ENCODE results near the gene ABCA7. TPM values are rescaled to one million over a fixed set of nuclear protein-coding genes. Genes with fewer than 3 reads are reported as not detected.

The ABCA7 gene
- total RNA-seq, 4 donors from 2014 or later, result 12.6 to 24.4 (median 18.7) TPM

DNA sequence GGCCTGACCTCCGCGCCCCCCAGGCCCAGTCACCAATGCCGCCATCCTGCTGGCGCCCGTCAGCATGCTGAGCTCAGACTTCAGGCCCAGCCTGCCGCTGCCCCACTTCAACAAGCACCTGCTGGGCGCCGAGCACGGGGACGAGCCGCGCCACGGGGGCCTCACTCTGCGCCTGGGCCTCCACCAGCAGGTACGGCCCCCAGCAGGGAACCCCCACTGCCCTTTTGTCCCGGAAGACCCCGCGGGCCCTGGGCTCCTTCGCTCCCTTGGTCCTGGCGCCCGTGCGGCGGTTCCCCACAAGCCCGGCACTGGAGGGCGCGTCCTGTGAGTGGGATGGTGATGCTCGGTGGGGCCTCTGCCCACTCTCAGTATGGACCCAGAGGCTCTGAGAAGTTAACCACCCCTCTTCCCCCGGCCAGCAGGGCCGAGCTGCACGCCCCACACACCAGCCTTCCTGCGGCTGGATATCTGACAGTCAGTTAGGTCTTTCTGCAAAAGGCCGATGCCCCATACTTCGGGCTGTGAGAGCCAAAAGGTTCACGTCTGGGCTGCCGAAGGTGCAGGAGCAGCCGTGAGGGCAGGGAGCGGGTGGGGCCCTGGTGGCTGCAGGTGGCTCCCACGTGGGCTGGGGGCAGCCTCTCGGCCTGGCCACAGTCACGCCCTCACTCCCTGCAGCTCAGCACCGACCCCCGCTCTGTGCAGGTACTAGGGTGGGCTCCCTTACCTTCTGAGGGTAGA lies 47.8 kb upstream of the ABCA7 start:
- H3K27me3 ChIP-seq, result peaks cover 0 to 35% (median 5%) of the 10 kb centered on the region in 4 donors
- H3K27ac ChIP-seq, result no peak overlapping the region
- intact Hi-C loops (cut with DNase I), result no loop called here
- peaks cover 6 to 70% (median 7%) of the 10 kb centered on the region in 3 donors for H3K36me3 ChIP-seq
- no peak for TF ChIP-seq POLR2A (IDR thresholded peaks at IDR 0.05)
- TF ChIP-seq, protein P1, sequence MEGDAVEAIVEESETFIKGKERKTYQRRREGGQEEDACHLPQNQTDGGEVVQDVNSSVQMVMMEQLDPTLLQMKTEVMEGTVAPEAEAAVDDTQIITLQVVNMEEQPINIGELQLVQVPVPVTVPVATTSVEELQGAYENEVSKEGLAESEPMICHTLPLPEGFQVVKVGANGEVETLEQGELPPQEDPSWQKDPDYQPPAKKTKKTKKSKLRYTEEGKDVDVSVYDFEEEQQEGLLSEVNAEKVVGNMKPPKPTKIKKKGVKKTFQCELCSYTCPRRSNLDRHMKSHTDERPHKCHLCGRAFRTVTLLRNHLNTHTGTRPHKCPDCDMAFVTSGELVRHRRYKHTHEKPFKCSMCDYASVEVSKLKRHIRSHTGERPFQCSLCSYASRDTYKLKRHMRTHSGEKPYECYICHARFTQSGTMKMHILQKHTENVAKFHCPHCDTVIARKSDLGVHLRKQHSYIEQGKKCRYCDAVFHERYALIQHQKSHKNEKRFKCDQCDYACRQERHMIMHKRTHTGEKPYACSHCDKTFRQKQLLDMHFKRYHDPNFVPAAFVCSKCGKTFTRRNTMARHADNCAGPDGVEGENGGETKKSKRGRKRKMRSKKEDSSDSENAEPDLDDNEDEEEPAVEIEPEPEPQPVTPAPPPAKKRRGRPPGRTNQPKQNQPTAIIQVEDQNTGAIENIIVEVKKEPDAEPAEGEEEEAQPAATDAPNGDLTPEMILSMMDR (IDR thresholded peaks at IDR 0.05), result no peak
- no peaks in the 10 kb centered on the region for H3K9me3 ChIP-seq
- no peak overlapping the region for H3K4me3 ChIP-seq
- WGBS, 2 donors, result 80 to 91% methylated on average over 2 to 23 of the region's 42 CpGs
- H3K4me1 ChIP-seq, result peaks cover 11 to 21% (median 12%) of the 10 kb centered on the region in 3 donors
- no peak for DNase-seq

DNA sequence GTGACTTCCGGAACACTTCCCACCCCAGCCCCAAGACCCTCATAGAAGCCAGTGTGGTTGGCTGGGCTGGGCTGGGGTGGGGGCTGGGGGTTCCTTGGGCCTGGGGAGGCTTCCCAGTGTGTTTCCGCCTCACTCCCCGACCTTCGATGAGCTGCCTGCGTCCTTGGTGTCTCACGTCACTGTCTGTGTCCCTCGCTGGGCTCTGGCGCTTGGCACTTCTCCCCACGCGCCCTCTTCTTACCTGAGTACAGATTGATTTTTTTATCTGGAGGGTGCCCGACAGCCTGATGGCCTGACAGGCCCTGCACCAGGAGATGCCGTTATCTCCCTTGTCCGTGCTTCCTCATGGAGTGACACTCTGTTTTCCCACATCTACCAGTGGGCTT lies 47.2 kb upstream of the ABCA7 start:
- Histone ChIP-seq H3K4me1 (peaks cover 11 to 21% (median 12%) of the 10 kb centered on the region in 3 donors), H3K27ac (no peak overlapping the region), H3K4me3 (no peak overlapping the region), H3K36me3 (peaks cover 6 to 64% (median 7%) of the 10 kb centered on the region in 3 donors), H3K9me3 (no peaks in the 10 kb centered on the region), H3K27me3 (peaks cover 0 to 40% (median 6%) of the 10 kb centered on the region in 4 donors)
- intact Hi-C loops (cut with DNase I), result no loop called here
- TF ChIP-seq POLR2A (IDR thresholded peaks at IDR 0.05), result no peak
- TF ChIP-seq, protein P1 (IDR thresholded peaks at IDR 0.05), result no peak
- DNase-seq, result no peak
- 95 to 96% methylated on average over 11 of the region's 13 CpGs for WGBS, 2 donors

DNA sequence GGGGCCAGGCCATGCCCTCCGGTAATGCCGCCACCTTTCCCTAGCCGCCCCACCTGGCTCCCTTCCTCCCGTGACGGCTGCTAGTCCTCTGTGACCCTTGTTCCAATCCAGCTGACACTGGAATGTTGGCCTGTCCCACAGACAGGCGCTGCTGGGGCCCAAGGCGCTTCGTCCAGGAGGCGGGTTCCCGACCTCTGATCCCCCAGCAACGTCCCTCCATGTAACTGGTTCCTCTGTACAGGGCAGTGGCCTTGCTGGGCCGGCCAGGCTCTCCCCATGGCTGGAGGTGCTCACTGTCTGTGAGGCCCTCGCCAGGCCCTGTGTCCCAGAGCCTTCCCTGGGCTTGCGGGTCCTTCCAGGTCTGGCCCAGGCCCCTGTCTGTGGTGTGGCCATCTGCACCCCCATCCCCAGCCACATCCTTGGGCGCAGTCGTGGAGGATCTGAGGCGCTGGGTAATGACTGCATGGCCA lies 46.5 kb upstream of the ABCA7 start:
- TF ChIP-seq, protein P1 (IDR thresholded peaks at IDR 0.05), result no peak
- TF ChIP-seq POLR2A (IDR thresholded peaks at IDR 0.05), result no peak
- H3K36me3 ChIP-seq, result peaks cover 6 to 60% (median 7%) of the 10 kb centered on the region in 3 donors
- peaks cover 11 to 21% (median 12%) of the 10 kb centered on the region in 3 donors for H3K4me1 ChIP-seq
- WGBS, 2 donors, result 90 to 94% methylated on average over 5 to 8 of the region's 17 CpGs
- H3K9me3 ChIP-seq, result no peaks in the 10 kb centered on the region
- peaks cover 0 to 48% (median 6%) of the 10 kb centered on the region in 4 donors for H3K27me3 ChIP-seq
- DNase-seq, result no peak
- H3K4me3 ChIP-seq, result no peak overlapping the region
- H3K27ac ChIP-seq, result no peak overlapping the region
- intact Hi-C loops (cut with DNase I), result no loop called here

DNA sequence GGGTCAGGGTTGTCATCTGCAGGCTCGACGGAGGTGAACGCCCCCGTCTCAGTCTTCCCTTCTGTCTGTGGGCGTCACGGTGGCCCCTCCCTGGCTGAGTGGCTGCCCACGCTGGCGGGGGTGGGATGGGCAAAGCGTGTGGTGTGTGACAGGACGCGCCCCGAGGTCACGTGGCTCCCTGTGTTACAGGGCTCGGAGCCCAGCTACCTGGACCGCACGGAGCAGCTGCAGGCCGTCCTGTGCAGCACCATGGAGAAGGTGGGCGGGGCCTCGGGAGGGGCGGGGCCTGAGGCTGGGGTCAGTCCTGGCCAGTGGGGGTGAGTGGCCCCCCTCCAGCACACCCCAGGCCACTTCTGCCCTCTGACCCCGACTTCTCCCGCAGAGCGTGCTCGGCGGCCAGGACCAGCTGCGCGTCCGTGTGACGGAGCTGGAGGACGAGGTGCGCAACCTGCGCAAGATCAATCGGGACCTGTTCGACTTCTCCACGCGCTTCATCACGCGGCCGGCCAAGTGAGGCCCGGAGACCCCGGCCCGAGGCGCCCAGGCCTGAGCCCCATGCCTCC lies 46.0 kb upstream of the ABCA7 start:
- no peak for TF ChIP-seq POLR2A (IDR thresholded peaks at IDR 0.05)
- TF ChIP-seq, protein P1 (IDR thresholded peaks at IDR 0.05), result no peak
- Histone ChIP-seq H3K4me3 (no peak overlapping the region), H3K27me3 (peaks cover 0 to 53% (median 7%) of the 10 kb centered on the region in 4 donors), H3K27ac (no peak overlapping the region), H3K9me3 (no peaks in the 10 kb centered on the region), H3K4me1 (peaks cover 11 to 21% (median 12%) of the 10 kb centered on the region in 3 donors), H3K36me3 (peaks cover 6 to 55% (median 7%) of the 10 kb centered on the region in 3 donors)
- WGBS, 2 donors, result 89 to 96% methylated on average over 5 to 27 of the region's 43 CpGs
- no peak for DNase-seq
- intact Hi-C loops (cut with DNase I), result no loop called here

DNA sequence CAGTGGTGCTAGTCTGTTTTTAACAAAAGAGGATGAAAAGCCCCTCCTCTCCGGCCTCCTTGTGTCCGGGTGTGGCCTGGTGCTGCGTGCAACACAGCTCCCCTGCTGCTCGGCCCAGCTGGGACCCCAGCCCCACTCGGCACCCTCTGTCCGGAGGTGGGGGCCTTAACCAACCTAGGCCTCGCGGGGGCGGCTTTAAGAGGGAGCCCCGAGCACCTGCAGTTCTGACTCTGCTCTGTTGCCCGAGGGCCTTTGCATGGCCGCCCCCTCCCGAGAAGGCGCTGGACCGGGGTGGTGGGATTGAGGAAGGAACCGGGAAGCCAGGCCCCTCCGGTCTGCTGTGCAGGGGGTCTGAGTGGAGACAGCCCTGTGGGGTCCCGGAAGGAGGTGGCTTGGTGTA lies 45.4 kb upstream of the ABCA7 start:
- H3K36me3 ChIP-seq, result peaks cover 6 to 51% (median 7%) of the 10 kb centered on the region in 3 donors
- peaks cover 0 to 59% (median 13%) of the 10 kb centered on the region in 4 donors for H3K27me3 ChIP-seq
- H3K4me1 ChIP-seq, result peaks cover 11 to 21% (median 12%) of the 10 kb centered on the region in 3 donors
- H3K9me3 ChIP-seq, result no peaks in the 10 kb centered on the region
- no peak overlapping the region for H3K27ac ChIP-seq
- TF ChIP-seq, protein P1 (IDR thresholded peaks at IDR 0.05), result no peak
- no peak for TF ChIP-seq POLR2A (IDR thresholded peaks at IDR 0.05)
- no peak overlapping the region for H3K4me3 ChIP-seq
- intact Hi-C loops (cut with DNase I), result no loop called here
- 100% methylated on average over 2 of the region's 18 CpGs; no CpG with 5 or more reads in 1 of the 2 donors for WGBS, 2 donors
- no peak for DNase-seq
